NB4 (cell line): Measurements from ENCODE around the gene ADAMTS12.

Experiments
- DNase-seq: peaks from one replicate; pipeline ENCODE4 v3.0.0; 2010; ENCODE audit warnings: low read depth
- H3K4me3 ChIP-seq: one replicate; pipeline ENCODE4 v1.5.1; 2011; ENCODE audit warnings: mild to moderate bottlenecking, low read depth, low read length, moderate library complexity
- MYC ChIP-seq: IDR thresholded peaks from 2 replicates; pipeline ENCODE4 v1.6.1; 2011; ENCODE audit warnings: low read depth, low read length
- POLR2A ChIP-seq: IDR thresholded peaks from 2 replicates; pipeline ENCODE4 v1.6.1; 2011; ENCODE audit warnings: mild to moderate bottlenecking; ENCODE audit not compliant: insufficient read length; ENCODE audit errors: extremely low read depth
- TF ChIP-seq, protein P1 (sequence below): IDR thresholded peaks from 2 replicates; pipeline ENCODE4 v1.6.1; 2011; ENCODE audit warnings: low read depth, low read length
- TF ChIP-seq, protein P2 (sequence below): IDR thresholded peaks from one replicate; pipeline ENCODE4 v1.5.1; 2012; ENCODE audit warnings: low read depth, low read length

The ADAMTS12 gene

GRCh38 chr5:33795496-33795895 is 96.3 kb downstream of the ADAMTS12 start:
- H3K4me3 ChIP-seq, result no peak overlapping the region
- DNase-seq, result no peak
- TF ChIP-seq POLR2A (no peak), MYC (no peak)
- TF ChIP-seq, protein P1, sequence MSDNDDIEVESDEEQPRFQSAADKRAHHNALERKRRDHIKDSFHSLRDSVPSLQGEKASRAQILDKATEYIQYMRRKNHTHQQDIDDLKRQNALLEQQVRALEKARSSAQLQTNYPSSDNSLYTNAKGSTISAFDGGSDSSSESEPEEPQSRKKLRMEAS, result no peak
- TF ChIP-seq, protein P2, sequence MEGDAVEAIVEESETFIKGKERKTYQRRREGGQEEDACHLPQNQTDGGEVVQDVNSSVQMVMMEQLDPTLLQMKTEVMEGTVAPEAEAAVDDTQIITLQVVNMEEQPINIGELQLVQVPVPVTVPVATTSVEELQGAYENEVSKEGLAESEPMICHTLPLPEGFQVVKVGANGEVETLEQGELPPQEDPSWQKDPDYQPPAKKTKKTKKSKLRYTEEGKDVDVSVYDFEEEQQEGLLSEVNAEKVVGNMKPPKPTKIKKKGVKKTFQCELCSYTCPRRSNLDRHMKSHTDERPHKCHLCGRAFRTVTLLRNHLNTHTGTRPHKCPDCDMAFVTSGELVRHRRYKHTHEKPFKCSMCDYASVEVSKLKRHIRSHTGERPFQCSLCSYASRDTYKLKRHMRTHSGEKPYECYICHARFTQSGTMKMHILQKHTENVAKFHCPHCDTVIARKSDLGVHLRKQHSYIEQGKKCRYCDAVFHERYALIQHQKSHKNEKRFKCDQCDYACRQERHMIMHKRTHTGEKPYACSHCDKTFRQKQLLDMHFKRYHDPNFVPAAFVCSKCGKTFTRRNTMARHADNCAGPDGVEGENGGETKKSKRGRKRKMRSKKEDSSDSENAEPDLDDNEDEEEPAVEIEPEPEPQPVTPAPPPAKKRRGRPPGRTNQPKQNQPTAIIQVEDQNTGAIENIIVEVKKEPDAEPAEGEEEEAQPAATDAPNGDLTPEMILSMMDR, result no peak

DNA sequence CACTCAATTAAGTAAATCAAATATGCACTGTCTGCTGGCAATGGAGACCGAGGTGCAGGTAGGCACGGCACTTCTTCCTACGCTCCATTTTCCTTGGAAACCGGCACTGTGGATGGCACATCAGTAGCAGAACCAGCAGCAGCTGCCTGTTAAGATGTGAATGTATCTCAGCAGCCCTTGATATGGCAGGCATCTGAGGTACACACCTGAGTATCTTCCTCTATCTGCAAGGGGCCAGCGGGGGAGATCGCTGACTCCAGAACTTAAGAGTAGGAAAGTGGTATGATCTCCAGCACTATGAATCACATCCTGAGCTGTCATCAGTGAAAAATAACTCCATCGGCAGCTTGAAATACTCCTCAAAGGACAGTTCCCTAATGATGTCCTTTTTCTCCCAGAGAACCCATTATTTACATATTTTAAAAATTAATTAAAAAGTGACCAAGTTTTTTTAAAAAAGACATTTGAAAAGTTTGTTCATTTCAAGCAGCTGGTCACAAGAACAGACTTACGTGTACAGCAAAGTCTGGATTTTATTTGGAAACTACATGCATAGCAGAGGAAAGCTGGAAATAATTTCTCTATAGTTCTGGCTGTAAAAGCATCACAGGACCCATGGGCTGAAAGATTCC is 97.1 kb downstream of the ADAMTS12 start:
- TF ChIP-seq MYC (no peak), POLR2A (no peak)
- TF ChIP-seq, protein P1, result no peak
- TF ChIP-seq, protein P2, result no peak
- DNase-seq, result no peak
- no peak overlapping the region for H3K4me3 ChIP-seq

- no peak for DNase-seq
- TF ChIP-seq MYC (no peak), POLR2A (no peak)
- TF ChIP-seq, protein P1, result no peak
- TF ChIP-seq, protein P2, result no peak
These were observed 97.8 kb downstream of the ADAMTS12 start for GRCh38 chr5:33793836-33794549.

DNA sequence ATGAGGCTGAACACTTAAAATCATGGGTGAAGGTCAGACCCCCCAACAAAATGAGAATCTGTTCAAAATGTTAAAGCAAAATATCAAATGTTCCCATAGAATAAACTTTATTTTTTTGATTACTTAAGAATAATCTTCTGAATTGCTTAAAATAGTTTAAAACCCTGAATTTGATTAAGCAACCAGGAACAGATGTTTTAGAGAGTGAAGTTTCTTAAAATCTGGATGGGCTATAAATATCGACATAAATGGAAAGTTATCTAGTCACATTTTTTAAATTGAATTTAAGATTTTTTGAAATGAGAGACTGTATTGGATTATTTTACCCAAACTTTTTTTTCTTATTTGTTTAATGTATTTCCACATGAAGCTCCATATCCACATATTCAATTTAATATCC is 98.5 kb downstream of the ADAMTS12 start:
- H3K4me3 ChIP-seq, result no peak overlapping the region
- no peak for DNase-seq
- TF ChIP-seq POLR2A, result no peak
- TF ChIP-seq, protein P2, result no peak
- TF ChIP-seq, protein P1, result no peak
- TF ChIP-seq MYC, result no peak

More at GRCh38 chr5:33793836-33794549, 97.8 kb downstream of the ADAMTS12 start:
- no peak overlapping the region for H3K4me3 ChIP-seq

DNA sequence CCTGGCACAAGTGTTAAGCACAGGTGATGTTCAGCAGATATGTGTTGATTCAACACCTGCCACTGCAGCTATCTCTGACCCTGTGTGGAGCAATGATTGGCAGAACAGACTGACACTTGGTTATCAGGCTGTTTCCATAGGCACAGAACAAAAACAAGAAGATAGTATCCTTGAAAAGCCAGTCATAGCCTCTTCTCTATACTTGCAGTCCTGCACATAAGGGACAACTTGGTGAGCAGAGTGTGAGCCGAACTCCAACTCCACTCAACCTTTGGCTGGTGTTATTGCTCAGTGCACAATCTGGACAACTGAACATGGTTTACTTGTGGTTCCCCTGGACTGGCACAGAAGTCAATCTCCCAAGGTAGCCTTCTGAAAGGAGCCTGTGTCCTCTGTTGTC is 99.2 kb downstream of the ADAMTS12 start:
- H3K4me3 ChIP-seq, result no peak overlapping the region
- DNase-seq, result no peak
- TF ChIP-seq, protein P2, result no peak
- TF ChIP-seq MYC, result no peak
- TF ChIP-seq, protein P1, result no peak
- TF ChIP-seq POLR2A, result no peak
